ENCODE measurements around the gene ABTB2.

The ABTB2 gene

DNA sequence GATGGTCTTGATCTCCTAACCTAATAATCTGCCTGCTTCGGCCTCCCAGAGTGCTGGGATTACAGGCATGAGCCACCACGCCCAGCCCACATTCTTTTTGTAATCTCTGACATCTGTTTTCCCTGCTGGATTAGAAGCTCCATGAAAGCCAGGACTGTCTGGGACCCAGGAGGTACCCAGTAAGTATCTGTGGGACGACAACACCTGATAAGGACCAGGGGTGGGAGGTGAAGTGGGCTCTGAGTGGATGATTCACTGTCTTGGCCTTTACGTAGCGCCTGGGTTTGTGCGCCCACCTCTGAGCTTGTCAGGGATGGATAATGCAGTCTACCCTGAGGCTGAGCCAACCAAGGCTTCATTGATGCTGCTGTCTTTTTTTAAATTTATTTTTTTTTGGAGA lies 118.8 kb downstream of the ABTB2 start:
- TF ChIP-seq, protein P1, sequence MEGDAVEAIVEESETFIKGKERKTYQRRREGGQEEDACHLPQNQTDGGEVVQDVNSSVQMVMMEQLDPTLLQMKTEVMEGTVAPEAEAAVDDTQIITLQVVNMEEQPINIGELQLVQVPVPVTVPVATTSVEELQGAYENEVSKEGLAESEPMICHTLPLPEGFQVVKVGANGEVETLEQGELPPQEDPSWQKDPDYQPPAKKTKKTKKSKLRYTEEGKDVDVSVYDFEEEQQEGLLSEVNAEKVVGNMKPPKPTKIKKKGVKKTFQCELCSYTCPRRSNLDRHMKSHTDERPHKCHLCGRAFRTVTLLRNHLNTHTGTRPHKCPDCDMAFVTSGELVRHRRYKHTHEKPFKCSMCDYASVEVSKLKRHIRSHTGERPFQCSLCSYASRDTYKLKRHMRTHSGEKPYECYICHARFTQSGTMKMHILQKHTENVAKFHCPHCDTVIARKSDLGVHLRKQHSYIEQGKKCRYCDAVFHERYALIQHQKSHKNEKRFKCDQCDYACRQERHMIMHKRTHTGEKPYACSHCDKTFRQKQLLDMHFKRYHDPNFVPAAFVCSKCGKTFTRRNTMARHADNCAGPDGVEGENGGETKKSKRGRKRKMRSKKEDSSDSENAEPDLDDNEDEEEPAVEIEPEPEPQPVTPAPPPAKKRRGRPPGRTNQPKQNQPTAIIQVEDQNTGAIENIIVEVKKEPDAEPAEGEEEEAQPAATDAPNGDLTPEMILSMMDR (conservative IDR thresholded peaks at IDR 0.05; ENCODE audit: low read depth, low read length), result no peak
- no peak overlapping the region for H3K4me3 ChIP-seq (ENCODE audit: low read length)
- no peak for DNase-seq (ENCODE audit: low read depth)

DNA sequence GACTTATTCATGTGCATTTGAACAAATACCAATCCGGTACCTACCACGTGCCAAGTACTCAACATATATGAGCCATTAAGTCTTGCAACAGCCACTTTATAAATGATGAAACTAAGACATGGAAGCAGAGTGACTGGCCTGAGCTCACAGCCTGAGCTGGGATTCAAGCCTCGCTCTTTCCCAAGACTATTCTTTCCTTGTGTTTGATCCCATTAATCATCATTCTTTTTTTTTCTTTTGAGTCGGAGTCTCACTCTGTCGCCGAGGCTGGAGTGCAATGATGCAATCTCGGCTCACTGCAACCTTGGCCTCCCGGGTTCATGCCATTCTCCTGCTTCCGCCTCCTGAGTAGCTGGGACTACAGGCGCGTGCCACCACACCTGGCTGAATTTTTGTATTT lies 119.3 kb downstream of the ABTB2 start:
- TF ChIP-seq, protein P1 (conservative IDR thresholded peaks at IDR 0.05; ENCODE audit: low read depth, low read length), result no peak
- DNase-seq (ENCODE audit: low read depth), result no peak
- no peak overlapping the region for H3K4me3 ChIP-seq (ENCODE audit: low read length)

DNA sequence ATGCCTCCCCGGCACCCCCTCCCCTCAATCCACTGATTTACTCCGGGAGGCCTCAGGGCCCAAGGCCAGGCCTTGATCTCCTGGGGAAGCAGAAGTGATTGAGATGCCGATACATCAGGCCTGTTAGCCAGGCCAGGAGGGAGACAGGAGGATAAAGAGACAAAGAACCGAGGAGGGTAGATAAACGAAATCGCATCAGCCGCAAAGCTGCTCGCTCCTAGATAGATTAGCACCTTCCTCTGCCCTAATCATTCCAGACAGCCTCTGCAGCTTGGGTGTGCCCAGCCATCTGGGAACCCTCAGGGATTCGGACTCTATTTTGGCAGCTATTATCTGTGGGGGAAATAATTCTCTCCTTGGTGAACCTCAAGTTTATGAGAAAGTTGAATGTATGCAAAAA lies 121.2 kb downstream of the ABTB2 start:
- TF ChIP-seq, protein P1 (conservative IDR thresholded peaks at IDR 0.05; ENCODE audit: low read depth, low read length), result no peak
- H3K4me3 ChIP-seq (ENCODE audit: low read length), result no peak overlapping the region
- no peak for DNase-seq (ENCODE audit: low read depth)

DNA sequence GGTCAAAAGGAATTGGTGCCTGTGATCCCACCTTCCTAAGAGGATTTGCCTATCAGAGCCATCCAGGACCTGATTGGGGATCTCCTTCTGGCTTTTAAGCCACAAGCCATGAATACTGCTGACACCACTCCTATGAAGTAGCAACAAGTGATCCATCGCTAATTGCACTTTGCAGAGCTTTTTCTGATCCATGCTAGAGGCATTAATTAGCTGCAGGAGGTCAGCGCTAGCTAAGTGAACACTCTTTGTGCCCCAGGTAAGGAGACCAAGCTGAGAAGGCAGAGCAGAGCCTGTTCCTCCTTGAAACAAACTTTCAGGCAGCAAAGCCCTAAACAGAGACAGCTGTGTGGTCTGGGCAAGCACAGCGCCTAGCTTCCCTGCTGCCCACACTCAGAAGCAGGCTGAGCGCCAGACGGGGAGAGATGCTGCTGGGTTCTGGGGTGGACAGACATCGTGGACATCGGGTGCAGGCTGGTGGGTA lies 122.2 kb downstream of the ABTB2 start:
- no peak for DNase-seq (ENCODE audit: low read depth)
- TF ChIP-seq, protein P1 (conservative IDR thresholded peaks at IDR 0.05; ENCODE audit: low read depth, low read length), result no peak
- no peak overlapping the region for H3K4me3 ChIP-seq (ENCODE audit: low read length)

DNA sequence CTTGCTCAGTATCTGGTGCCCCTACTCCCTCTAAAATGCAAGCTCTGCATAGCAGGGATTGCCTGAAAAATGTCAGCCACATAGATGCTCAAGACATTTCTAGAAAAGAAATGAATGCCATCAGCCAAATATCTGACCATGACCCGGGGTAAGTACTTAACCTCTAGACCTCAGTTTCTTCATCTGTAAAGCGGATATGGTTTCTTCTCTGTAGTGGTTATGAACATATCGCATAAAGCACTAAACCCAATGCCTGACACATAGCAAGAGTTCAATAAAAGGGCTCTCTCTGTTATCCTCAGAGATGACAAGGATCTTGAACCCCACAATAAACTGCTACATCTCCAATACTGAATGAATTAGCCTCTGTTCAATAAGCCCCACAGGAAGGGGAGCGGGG lies 122.6 kb downstream of the ABTB2 start:
- no peak for DNase-seq (ENCODE audit: low read depth)
- TF ChIP-seq, protein P1 (conservative IDR thresholded peaks at IDR 0.05; ENCODE audit: low read depth, low read length), result no peak
- no peak overlapping the region for H3K4me3 ChIP-seq (ENCODE audit: low read length)

DNA sequence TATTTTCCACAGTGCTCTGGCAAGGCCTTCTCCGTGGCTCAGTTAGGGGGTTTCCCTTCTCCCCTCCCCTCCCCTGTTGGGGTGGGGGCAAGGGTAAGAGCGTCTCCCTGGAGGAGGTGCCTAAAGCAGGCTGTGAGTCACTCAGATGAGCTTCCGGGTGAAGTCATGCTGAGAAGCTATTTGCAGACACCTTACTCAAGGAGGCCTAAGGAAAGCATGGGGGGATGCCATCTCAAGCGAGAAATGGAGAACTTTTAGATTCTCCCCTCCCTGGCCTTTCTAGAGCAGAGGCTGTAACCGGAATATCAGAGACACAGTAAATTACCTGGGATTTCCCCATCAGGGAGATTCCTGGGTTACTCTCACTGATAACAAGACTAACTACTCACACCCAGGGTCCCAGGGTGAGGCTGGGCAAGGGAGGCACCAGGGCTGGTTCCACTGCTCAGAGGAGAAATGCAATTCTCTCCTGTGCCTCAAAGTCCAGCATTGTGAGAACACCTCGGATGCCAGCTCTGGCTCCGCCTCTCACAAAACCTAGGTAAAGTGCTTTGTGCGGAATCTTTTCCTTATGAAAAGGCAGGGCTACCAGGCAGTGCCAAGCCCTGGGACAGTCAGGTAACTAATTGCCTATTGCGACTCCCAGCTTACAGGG lies 123.6 kb downstream of the ABTB2 start:
- TF ChIP-seq, protein P1 (conservative IDR thresholded peaks at IDR 0.05; ENCODE audit: low read depth, low read length), result no peak
- DNase-seq (ENCODE audit: low read depth), result no peak
- no peak overlapping the region for H3K4me3 ChIP-seq (ENCODE audit: low read length)

DNA sequence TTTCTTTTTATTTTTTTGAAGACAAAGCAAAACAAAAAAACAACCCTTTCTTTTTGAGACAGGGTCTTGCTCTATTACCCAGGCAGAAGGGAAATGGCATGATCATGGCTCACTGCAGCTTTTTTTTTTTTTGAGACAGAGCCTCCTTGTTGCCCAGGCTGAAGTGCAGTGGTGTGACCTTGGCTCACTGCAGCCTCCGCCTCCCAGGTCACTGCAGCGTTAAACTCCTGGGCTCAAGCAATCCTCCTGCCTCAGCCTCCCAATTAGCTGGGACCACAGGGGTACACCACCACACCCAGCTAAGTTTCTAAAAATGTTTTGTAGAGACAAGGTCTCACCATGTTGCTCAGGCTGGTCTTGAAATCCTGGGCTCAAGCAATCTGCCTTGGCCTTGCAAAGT lies 124.6 kb downstream of the ABTB2 start:
- no peak overlapping the region for H3K4me3 ChIP-seq (ENCODE audit: low read length)

More for the DNA sequence above, 124.6 kb downstream of the ABTB2 start:
- no peak for DNase-seq (ENCODE audit: low read depth)
- TF ChIP-seq, protein P1 (conservative IDR thresholded peaks at IDR 0.05; ENCODE audit: low read depth, low read length), result no peak
